HG02943 (cell line): ENCODE results near the gene MAFB.
A peak's percentile ranks its signal among the peaks of the same experiment; 100 is the strongest.

Source experiments
- ATAC-seq: cut with Tn5 transposase; IDR thresholded peaks from one replicate; pipeline ENCODE4 v1.9.1; 2021; ENCODE audit warnings: mild to moderate bottlenecking, low read depth, moderate library complexity; ENCODE audit not compliant: unreplicated experiment

MAFB gene

DNA sequence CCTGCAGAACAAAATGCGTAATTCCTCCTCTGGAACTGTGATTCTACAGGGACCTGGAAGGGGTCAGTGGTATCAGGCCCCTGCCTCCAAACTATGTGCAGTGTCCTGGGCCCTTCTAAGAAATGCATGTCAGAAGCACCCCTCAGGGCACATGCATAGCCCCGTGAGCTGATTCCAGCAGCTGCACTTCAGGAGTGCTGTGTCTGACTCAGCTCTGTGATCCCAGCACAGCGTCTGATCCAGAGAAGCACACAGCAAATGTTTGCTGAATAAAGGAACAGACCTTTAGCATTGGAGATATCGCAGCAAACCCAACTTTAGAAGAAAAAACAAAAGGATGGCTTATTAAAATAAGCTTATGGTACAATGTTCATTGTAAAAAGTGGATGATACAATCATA lies 15.8 kb upstream of the MAFB start:
- no peak for ATAC-seq

DNA sequence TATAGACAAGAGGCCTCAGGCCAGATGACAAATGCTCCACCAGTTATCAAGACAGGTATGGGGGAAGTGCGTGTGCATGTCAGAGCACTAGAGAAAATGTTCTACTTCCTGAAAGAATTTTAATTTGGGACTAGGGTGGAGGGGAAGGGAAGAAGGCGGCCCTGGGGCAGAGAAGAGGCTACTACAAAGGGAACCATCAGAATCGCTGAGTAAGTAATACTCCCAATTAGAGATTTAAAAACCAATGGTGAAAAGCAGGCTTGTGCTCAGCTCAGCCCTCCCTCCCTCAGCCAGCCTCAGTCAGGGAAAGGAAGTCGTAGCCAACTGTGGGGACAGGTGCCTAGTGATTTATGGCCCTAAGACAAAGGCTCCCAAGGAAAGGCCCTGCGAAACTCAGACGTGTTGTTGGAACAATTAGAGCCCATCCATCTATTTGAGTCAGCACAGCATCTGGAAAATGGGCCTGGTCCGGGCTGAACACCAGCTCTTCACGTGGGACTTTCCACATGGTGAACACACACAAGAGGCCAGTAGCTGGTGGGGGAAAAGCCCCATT lies 15.0 kb upstream of the MAFB start:
- ATAC-seq = no peak

DNA sequence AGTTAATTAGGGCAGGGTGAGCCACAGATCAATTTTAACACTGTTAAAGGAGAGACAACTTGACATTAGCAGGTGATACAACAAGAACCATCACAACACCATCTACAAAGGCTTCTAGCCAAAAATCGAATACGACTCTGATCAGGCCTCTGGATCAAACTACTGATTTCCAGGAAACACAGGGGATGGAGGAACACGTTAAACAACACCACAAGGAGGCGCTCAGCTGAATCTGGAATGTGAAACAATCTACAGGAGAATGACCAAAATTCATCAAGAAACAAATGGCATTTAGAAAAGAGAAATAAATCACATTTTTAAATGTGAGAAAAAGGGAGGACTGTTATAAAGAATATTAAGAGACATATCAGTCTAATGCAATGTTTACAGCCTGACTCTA lies 13.5 kb upstream of the MAFB start:
- no peak for ATAC-seq

DNA sequence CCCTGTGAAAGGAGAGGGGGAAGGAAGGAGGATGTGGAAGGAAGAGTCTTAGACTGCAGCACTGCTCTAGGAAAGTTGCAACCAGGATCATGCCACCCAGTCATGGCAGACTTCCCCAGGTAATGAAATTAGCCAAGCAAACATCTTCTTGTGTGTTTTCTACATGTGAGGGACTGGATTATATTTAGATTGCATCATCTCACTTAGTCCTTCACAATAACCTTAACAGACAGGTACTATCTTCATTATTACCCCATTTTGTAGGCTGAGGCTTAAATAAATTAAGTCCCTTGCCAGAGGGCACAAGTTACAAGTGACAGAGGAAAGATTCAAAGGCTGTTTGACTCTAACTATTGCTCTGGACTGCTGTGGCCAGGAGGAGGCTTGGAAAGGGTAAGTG lies 9.7 kb upstream of the MAFB start:
- ATAC-seq = no peak

DNA sequence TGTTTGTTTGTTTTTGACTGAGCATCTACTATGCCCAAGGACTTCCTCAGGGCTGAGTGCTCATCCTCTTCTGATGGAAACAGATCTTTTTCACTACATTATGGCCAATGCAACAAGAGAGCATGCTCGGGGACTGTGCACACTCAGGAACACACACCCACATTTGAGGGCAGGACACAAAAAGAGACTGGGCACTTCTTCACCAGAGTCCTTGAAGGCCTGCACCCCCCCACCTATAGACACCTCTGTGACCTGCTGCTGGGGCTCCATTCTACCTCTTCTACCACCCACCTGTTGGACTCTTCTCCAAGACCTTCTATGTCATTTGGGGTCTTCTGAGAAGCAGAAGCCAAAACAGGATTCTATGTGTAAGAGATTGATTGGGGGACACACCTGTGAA lies 9.2 kb upstream of the MAFB start:
- no peak for ATAC-seq

DNA sequence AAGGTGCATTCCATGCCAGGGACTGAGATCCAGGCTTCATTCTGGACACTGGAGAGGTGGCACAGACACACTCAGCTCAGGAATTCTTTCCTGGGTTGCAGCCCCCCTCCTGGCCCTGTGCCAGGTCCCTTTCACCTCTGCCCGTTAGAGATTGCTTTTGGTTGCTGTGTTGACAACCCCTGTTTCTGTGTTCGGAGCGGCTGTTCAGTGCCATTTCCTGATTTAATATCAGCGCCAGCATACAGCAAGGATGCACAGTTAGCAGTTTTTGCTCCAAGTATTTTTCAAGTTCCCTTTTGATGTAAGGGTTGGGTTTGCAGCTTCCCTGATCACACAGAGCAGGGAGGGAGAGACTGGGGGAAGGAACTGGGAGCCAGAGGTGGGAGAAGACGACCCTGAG lies 8.5 kb upstream of the MAFB start:
- ATAC-seq = no peak

DNA sequence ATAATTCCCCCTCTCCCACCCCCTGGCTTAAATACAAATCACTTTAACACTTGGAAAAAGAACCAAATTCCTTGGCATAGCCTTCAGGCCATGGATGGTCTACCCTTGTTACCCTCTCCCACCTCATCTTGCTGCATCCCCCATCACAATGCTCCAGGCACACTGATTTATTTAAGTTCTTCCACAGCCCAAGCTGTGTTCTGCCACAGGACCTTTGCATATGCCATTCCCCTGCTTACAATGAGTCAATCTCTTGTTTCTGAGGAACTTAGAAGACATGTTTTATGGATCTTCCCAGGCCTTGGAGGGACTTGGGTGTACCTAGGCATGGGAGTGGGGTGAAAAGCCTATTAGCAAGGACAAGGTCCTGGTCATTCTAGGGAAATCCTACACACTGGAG lies 6.2 kb upstream of the MAFB start:
- ATAC-seq = no peak

DNA sequence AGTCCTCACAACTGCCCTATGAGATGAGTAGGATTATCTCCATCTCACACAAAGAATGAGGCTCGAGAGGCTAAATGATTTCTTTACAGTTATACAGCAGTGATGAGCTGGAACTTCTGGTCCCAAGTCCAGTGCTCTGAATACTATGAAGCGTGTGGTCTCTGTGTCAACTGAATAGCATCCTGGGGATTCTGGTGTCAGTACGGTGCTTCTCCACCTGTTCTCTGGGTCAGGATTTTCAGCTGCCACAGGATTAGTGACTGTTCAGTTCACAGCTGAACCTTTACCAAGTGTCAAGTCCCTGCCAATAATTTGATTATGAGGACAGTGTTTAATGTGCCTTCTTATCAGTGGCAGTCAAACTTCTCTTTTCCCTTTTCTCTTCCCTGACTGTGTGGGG lies 5.2 kb upstream of the MAFB start:
- ATAC-seq = no peak

DNA sequence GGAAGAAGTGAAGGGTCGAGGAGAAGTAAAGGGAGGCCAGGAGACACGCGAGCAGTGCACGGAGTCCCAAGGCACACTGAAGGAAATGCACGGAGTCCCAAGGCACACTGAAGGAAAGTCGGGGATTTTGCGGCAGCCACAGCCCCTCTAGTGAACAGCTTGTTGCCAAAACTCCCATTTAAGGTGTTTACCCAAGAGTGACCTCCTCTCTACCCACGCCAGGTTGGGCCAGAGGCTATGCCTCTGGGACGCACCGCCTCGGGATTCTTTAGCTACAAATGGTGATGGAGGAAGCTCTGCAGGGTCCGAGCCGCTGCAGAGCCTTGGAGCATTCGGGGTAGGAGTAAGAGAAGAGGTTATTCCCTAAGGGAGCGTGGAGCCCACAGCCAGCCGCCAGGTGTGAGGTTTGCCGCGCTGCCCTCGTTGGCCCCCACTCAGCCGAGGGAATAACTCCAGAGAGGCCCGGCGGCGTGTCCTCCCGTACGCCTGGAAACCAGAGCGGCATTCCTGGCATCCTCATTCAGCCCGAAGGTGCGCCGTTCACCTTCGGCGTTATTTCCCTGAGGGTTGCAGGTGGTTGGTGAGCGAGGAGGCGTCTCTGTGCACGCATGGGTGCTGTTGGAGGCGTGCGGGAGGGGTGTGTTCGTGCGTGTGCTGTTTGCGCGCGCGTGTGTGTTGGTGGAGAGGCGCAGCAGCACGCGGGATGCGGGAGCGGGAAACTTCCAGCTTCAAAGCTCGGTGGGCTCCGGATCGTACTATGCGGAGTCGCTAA lies 3.4 kb upstream of the MAFB start:
- no peak for ATAC-seq

DNA sequence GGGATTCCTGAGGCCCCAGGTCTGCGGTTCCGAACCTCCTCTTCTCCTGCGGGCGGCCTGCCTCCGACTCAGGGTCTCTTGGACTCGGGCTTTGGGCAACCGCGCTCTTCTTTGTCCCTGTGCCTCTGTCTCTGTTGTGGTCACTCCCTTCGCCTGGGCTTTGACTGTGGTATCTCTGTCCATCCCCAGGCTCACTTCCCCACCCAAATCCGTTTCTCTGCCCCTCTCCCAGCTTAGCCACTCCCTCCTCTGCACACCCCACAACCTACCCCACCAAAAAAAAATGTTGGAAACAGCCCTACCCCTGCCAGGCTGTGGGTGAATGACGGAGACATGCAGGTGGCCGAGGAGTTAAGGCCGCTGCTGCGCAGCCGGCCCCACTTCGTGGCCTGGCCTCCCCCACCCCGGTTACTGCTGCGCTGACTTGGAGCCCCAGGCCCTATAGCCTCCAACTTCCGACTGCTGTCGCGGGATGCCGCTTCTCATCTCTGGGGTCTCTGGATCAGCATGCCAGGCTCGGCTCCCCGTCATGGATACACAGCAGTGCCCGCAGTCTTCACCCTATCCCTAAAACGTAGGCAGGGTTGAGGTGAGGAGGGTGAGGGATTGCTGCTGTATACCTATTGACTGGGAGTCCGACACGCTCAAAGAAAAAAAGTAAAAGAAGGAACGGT lies 2.7 kb upstream of the MAFB start:
- ATAC-seq = no peak

DNA sequence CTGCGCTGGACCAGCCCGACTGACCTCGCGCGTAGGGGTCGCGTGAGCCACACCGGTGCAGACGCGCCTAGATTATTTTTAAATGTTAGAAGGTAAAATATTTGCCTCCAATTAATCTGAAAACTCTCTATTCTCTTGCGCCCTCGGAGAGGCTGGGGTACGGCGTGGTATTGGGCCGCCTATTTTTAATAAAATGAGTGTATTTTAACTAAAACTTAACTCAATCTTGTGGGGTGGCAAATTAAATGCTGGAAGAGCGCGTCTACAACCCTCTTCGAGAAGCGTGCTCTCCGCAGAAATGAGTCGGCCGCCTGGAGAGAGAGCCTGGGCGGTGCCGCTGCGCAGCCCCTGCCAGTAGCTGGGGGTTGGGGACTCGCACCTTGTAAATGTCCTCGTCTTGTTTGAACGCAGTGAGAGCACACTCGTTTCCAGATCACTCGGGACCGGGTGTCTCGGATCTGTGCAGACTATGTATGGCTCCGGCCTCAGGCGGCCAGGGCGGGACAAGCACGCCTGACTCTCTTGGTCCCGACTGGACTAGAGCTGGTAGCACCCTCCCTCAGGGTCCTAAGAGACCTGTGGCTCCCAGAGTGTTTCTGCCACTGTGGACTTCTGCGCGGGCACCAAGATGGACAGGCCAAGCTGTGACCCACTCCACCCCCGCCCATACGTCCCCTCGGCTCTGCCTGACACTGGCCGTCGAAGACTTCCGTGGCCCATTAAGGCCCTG lies 2.0 kb upstream of the MAFB start:
- no peak for ATAC-seq

DNA sequence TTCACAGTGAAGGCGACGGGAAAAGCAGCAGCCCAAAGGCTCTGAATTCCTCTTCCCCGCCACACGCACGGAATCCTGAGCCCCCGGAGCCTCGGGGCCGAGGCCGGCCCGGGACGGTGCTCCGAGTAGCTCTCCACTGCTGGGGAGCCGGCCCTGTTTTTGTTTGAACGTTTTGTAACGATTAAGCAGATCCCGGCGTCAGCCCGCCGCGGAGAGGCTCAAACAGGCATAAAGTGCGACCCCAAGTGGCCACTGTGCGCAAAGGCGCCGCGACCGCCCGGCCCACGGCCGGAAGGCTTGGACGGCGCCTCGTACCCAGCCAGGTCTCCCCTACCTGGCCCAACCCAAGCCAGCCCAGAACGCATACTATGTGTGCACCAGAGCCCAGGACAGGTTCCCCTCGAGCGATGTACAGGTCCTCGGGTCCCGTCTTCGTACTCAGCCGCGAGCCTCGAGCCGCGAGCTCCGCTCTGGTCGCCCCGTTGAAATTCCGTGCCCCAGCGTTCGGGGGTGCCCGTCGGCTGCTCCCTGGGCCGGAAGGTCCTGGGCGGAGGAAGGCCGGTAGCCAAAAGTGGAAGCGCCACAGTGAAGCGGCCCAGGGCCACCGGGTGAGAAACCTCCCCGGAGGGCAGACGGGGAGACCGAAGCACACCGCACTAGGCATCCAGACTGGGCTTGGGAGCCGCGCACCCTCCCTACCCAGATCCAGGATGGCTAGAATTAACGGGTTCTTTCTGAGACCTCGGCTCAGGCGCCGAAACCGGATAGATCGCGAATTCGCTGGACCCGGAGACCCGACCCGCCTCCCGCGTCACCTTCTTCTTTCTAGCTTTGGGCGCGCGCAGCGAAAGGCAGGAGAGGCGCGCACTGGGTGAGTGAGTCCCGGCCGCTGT lies 1.2 kb upstream of the MAFB start:
- peak; percentile 72 for ATAC-seq

DNA sequence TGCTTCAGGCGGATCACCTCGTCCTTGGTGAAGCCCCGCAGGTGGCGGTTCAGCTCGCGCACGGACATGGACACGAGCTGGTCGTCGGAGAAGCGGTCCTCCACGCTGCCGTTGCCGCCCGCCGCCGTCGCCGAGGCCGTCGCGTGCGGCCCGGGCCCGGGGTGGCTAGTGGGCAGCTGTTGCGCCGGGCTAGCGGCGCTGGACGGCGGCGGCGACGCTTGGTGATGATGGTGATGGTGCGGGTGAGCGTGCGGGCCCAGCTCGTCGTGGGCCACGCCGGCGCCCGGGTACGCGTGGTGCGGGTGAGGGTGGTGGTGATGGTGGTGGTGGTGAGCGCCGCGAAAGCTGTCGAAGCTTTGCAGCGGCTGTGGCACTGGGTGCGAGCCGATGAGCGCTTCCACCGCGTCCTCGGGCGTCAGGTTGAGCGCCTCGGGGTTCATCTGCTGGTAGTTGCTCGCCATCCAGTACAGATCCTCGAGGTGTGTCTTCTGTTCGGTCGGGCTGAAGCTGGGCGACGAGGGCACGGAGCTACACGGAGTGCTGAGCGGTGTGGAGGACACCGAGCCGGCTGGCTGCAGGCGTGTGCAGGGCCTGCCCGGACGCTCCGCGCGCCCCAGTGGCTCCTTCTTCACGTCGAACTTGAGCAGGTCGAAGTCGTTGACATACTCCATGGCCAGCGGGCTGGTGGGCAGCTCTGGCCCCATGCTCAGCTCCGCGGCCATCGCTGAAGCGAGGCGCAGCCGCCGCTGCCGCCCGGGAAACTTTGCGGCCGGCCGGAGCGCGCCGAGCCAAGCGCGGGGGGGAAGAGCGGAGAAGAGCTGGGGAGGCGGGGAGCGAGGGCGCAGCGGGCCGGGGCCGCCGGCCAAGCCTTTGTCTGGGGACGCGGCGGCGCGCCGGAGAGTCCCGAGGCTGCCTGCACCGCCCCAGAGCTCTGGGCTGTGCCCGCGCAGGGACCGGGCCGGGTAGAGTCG lies 622 bp downstream of the MAFB start:
- ATAC-seq = no peak

DNA sequence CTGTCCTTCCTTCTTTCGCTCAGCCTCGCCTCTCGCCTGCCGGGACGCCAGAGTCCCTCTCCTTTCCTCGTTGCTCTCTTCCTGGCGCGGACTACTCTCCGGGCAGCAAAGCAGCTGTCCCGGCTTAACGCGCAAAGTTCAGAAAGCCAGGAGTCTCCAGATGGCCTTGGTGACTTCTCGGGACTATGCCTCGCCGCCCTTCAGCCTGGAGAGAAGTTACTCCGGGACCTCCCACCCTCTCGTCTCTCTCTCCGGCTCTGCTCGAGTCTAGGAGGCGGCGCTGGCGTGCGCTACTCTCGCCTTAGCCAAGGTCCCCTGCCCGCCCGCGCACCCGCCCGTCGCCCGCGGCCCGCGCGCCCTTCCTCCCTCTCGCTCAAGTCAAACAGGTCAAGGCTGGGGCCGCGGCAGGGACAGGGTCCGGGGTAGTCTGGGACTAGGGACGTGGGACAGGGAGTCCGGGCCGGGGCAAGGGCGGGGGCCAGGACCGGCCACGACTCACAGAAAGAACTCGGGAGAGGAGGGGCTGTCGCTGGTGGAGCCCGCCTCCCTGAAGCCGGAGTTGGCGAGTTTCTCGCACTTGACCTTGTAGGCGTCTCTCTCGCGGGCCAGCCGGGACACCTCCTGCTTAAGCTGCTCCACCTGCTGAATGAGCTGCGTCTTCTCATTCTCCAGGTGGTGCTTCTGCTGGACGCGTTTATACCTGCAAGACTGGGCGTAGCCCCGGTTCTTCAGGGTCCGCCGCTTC lies 1.5 kb downstream of the MAFB start:
- ATAC-seq = no peak

DNA sequence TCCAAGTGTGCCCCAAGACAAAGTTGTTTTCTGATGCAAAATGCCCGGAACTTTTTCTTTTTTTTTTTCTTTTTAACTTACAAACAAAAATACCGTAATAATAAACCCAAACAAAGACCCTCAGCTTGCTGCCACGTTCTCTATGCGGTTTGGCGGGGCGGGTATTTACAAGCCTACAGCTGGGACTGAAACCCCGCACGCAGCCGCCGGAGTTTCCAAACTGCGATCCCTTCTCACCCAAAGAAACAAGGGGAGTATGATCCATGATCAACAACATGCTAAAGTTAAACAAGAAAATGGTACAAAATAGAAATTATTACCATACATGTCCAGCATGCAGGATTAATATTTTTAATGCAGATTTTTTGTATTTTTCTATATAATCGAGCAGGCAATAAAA lies 2.1 kb downstream of the MAFB start:
- ATAC-seq = no peak

DNA sequence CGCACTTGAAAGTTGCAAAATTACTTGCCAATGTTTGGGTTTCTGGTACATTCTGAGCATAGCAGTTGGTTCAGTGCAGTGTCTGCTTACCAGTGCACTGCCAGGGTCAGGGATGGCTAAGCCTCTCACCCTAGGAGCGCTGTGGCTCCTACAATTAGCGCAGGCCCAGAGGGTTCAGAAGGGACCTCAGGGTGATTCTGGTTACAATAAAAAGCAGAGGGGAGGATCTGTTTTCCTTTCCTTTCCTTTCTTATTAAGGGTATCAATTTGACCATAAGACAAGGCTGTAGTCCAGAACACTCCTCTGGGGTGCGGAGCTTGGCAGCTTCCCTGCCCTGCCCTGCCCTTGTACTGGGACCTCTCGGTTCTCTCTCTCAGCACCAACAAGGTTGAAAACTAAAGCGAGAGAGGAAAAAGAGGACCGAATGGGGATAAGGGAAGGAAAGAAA lies 2.6 kb downstream of the MAFB start:
- no peak for ATAC-seq

DNA sequence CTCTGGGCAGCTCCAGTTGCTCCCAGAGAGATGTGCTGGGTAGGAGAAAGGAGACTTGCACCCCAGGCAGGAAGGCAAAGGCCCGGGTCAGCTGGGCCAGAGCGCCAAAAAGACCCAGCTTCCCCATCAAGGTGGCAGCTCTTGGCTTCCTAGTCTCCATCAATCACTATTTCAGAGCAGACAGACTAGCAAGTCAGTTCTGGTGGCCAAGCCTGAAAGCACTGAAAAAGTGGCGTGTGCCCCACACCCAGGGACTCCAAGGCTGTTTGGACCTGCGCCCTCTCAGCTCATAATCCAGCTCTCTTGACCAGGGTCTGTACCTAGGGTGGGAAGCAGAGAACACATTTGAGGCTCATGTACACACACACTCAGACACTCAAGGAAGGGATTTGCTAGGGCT lies 3.7 kb downstream of the MAFB start:
- no peak for ATAC-seq

DNA sequence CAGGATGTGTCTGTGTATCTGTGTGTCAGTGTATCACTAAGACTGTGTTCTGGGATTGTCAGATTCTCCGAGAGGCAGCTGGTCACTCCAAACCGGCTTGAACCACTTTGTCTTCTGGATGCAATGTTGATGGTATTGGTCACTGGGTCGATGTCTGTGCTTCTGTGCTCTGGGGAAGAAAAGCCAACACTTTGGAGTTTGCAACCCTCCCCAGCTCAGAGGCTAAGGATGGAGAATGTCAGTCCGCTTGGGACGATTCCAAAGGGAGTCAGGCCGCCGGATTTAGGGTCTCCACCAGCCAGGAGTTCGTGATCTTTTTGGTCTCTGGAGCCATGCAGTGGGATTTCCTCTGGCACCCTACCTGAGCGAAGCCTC lies 5.2 kb downstream of the MAFB start:
- ATAC-seq = no peak
